Neural progenitor cell (in vitro differentiated cells): ENCODE data around the gene BSN. TPM values are rescaled to one million over a fixed set of nuclear protein-coding genes. Genes with fewer than 3 reads are reported as not detected.

ENCODE experiments used
- DNase-seq: peaks from one replicate; pipeline ENCODE4 v3.0.0-alpha.2; 2016; ENCODE audit warnings: low spot score
- H2AFZ ChIP-seq: fragments of 200-600 bp; sonication (generic); replicated peaks from 2 replicates; pipeline ENCODE4 v1.6.1; 2016; ENCODE audit warnings: antibody characterized with exemption
- H3F3A ChIP-seq: fragments of 200-600 bp; sonication (generic); 2 replicates; pipeline ENCODE4 v1.6.1; 2016; ENCODE audit warnings: antibody characterized with exemption, low read depth
- H3K27ac ChIP-seq: fragments of 200-600 bp; sonication (generic); 2 replicates; pipeline ENCODE4 v1.5.1; 2016; ENCODE audit warnings: mild to moderate bottlenecking
- H3K27me3 ChIP-seq: fragments of 200-600 bp; sonication (generic); 2 replicates; pipeline ENCODE4 v1.6.1; 2016; ENCODE audit warnings: mild to moderate bottlenecking, moderate library complexity
- H3K36me3 ChIP-seq: fragments of 200-600 bp; sonication (generic); 2 replicates; pipeline ENCODE4 v1.5.1; 2016
- H3K4me1 ChIP-seq: fragments of 200-600 bp; sonication (generic); 2 replicates; pipeline ENCODE4 v1.6.1; 2016; ENCODE audit warnings: mixed run types
- H3K4me2 ChIP-seq: fragments of 200-600 bp; sonication (generic); 2 replicates; pipeline ENCODE4 v1.6.1; 2016
- H3K4me3 ChIP-seq: fragments of 200-600 bp; sonication (generic); 2 replicates; pipeline ENCODE4 v1.5.1; 2016
- H3K79me2 ChIP-seq: fragments of 200-600 bp; sonication (generic); 2 replicates; pipeline ENCODE4 v1.6.1; 2016; ENCODE audit warnings: low read depth
- H3K9ac ChIP-seq: fragments of 200-600 bp; sonication (generic); 2 replicates; pipeline ENCODE4 v1.6.1; 2016
- H3K9me3 ChIP-seq: fragments of 200-600 bp; sonication (generic); 2 replicates; pipeline ENCODE4 v1.5.1; 2016; ENCODE audit warnings: low read depth
- H4K20me1 ChIP-seq: fragments of 200-600 bp; sonication (generic); 2 replicates; pipeline ENCODE4 v1.6.1; 2016; ENCODE audit warnings: low read depth
- H3K27ac Mint-ChIP-seq: 3 replicates; pipeline ENCODE4 v1.8.0; 2021; ENCODE audit warnings: mixed read lengths
- H3K27me3 Mint-ChIP-seq: 2 replicates; pipeline ENCODE4 v1.8.0; 2022; ENCODE audit warnings: low read depth, mild to moderate bottlenecking, inconsistent platforms, moderate library complexity, mixed read lengths; ENCODE audit not compliant: insufficient read depth
- H3K36me3 Mint-ChIP-seq: 3 replicates; pipeline ENCODE4 v1.8.0; 2021; ENCODE audit warnings: mixed read lengths
- H3K4me1 Mint-ChIP-seq: 3 replicates; pipeline ENCODE4 v1.8.0; 2021; ENCODE audit warnings: mixed read lengths
- H3K4me3 Mint-ChIP-seq: 3 replicates; pipeline ENCODE4 v1.8.0; 2021; ENCODE audit warnings: mild to moderate bottlenecking, moderate library complexity, mixed read lengths
- H3K9me3 Mint-ChIP-seq: 3 replicates; pipeline ENCODE4 v1.8.0; 2020; ENCODE audit warnings: mixed read lengths
- EZH2 ChIP-seq: fragments of 200-600 bp; sonication (generic); IDR thresholded peaks from 2 replicates; pipeline ENCODE4 v1.6.1; 2017; ENCODE audit warnings: antibody characterized with exemption, mild to moderate bottlenecking, moderate library complexity
- EZH2phosphoT487 ChIP-seq: fragments of 200-600 bp; sonication (generic); IDR thresholded peaks from 2 replicates; pipeline ENCODE4 v1.6.1; 2017; ENCODE audit warnings: antibody characterized with exemption
- total RNA-seq: library from RNA; depleted of rRNA; stranded (reverse); fragments of >200 nt; gene quantifications from 2 replicates; pipeline ENCODE4 v1.2.3, GENCODE V29; 2015; ENCODE audit warnings: low replicate concordance
- TF ChIP-seq, protein P1 (sequence below): fragments of 200-600 bp; sonication (generic); IDR thresholded peaks from 2 replicates; pipeline ENCODE4 v1.5.1; 2017; ENCODE audit warnings: antibody characterized with exemption, mild to moderate bottlenecking

BSN gene
- total RNA-seq, 1 donor from 2014 or later, result 0.17 TPM

DNA sequence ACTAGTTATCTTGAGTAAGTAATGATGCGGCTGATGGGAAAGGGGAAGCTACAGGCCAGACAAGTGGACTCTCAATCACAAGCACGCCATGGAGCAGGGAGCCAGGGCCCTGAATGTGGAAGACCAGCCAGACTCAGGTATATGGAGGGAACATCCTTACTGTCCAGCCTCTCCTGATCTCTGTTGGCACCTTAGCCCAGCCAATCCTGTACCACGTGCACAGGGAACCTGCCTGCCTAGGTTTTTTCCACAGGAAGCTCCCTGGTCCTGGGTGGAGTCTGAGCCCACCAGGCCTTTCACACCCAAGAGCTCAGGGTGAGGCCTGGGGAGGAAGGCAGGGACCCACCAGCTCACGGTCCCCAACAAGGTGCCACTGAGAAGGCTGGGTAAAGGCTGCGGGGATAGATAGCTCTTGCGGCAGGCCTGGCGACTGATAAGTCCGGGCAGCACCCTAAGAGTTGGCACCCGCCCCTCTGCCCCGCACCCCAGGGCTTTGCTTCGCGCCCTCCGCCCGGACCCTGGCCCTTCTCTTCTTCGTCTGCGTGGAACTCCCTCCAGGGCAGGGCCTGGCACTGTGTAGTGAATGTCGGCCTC is 118.9 kb downstream of the BSN start:
- Mint-ChIP-seq H3K27me3 (peaks cover 2% of the 10 kb centered on the region), H3K4me1 (peaks cover 25% of the 10 kb centered on the region), H3K4me3 (peak overlapping the region; percentile 95), H3K9me3 (no peaks in the 10 kb centered on the region), H3K36me3 (peaks cover 2% of the 10 kb centered on the region), H3K27ac (peak overlapping the region; percentile 96)
- TF ChIP-seq EZH2 (no peak), EZH2phosphoT487 (no peak)
- TF ChIP-seq, protein P1, sequence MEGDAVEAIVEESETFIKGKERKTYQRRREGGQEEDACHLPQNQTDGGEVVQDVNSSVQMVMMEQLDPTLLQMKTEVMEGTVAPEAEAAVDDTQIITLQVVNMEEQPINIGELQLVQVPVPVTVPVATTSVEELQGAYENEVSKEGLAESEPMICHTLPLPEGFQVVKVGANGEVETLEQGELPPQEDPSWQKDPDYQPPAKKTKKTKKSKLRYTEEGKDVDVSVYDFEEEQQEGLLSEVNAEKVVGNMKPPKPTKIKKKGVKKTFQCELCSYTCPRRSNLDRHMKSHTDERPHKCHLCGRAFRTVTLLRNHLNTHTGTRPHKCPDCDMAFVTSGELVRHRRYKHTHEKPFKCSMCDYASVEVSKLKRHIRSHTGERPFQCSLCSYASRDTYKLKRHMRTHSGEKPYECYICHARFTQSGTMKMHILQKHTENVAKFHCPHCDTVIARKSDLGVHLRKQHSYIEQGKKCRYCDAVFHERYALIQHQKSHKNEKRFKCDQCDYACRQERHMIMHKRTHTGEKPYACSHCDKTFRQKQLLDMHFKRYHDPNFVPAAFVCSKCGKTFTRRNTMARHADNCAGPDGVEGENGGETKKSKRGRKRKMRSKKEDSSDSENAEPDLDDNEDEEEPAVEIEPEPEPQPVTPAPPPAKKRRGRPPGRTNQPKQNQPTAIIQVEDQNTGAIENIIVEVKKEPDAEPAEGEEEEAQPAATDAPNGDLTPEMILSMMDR, result no peak
- Histone ChIP-seq H3K4me1 (peaks cover 8% of the 10 kb centered on the region), H4K20me1 (peaks cover 21% of the 10 kb centered on the region), H3F3A (peaks cover 17% of the 10 kb centered on the region), H3K79me2 (peaks cover 24% of the 10 kb centered on the region), H3K27me3 (no peaks in the 10 kb centered on the region), H3K27ac (no peak overlapping the region), H3K9ac (no peak overlapping the region), H2AFZ (peak overlapping the region; percentile 54), H3K4me3 (peak overlapping the region; percentile 81), H3K36me3 (no peaks in the 10 kb centered on the region), H3K9me3 (no peaks in the 10 kb centered on the region), H3K4me2 (peak overlapping the region; percentile 94)
- peak; percentile 30 for DNase-seq

GRCh38 chr3:49673715-49674496 is 119.6 kb downstream of the BSN start, which contains the start of gene APEH:
Gene APEH (plus strand): TSS chr3:49674351. CDS start chr3:49674402, 51 bp downstream.
- Histone ChIP-seq H3K9ac (peak within 1 kb of the TSS; percentile 46), H3K27ac (peak within 1 kb of the TSS; percentile 83), H3K79me2 (peaks cover 24% of the 10 kb centered on the region), H2AFZ (peak within 1 kb of the TSS; percentile 54), H3K4me3 (peak within 1 kb of the TSS; percentile 81), H3F3A (peaks cover 17% of the 10 kb centered on the region), H3K27me3 (no peaks in the 10 kb centered on the region), H3K4me2 (peak within 1 kb of the TSS; percentile 94), H3K9me3 (no peaks in the 10 kb centered on the region), H4K20me1 (peaks cover 21% of the 10 kb centered on the region), H3K36me3 (no peaks in the 10 kb centered on the region), H3K4me1 (peaks cover 8% of the 10 kb centered on the region)
- TF ChIP-seq EZH2, result no peak
- TF ChIP-seq EZH2phosphoT487, result no peak
- TF ChIP-seq, protein P1, result no peak
- Mint-ChIP-seq H3K36me3 (peaks cover 3% of the 10 kb centered on the region), H3K4me3 (peak within 1 kb of the TSS; percentile 95), H3K27me3 (peaks cover 2% of the 10 kb centered on the region), H3K9me3 (no peaks in the 10 kb centered on the region), H3K4me1 (peaks cover 21% of the 10 kb centered on the region), H3K27ac (peak within 1 kb of the TSS; percentile 96)
- peak; percentile 99 for DNase-seq

DNA sequence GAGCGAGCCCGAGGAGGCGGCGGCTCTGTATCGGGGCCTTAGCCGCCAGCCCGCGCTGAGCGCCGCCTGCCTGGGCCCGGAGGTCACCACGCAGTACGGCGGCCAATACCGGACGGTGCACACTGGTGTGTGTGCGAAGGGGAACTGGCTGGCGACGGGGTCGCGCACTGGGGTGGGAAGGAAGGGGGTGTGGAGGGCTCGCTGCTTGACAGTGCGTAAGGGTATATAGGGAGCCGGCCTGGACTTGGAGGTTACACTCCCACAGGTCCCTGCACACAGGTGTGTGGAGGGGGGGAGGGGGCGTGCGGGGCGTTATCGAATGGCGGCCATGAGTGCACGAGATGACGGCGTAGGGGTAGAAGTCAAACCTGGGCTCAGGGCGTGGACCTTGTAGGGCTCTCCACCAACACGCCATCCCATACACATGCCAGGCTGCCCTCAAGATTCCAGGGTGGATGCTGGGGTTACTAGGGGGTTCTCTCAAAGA is 120.3 kb downstream of the BSN start:
- no peak for TF ChIP-seq EZH2phosphoT487
- TF ChIP-seq, protein P1, result no peak
- TF ChIP-seq EZH2, result no peak
- H3K4me3 Mint-ChIP-seq, result peak overlapping the region; percentile 95
- peaks cover 3% of the 10 kb centered on the region for H3K36me3 Mint-ChIP-seq
- H3K4me1 ChIP-seq, result peaks cover 8% of the 10 kb centered on the region
- peaks cover 21% of the 10 kb centered on the region for H4K20me1 ChIP-seq
- no peaks in the 10 kb centered on the region for H3K9me3 ChIP-seq
- H3K9me3 Mint-ChIP-seq, result no peaks in the 10 kb centered on the region
- peaks cover 17% of the 10 kb centered on the region for H3F3A ChIP-seq
- DNase-seq, result no peak
- H3K4me1 Mint-ChIP-seq, result peaks cover 19% of the 10 kb centered on the region
- H3K4me3 ChIP-seq, result peak overlapping the region; percentile 81
- no peak overlapping the region for H3K27ac Mint-ChIP-seq
- peak overlapping the region; percentile 46 for H3K9ac ChIP-seq
- no peaks in the 10 kb centered on the region for H3K36me3 ChIP-seq
- peak overlapping the region; percentile 94 for H3K4me2 ChIP-seq
- peaks cover 24% of the 10 kb centered on the region for H3K79me2 ChIP-seq
- no peak overlapping the region for H2AFZ ChIP-seq
- H3K27me3 ChIP-seq, result no peaks in the 10 kb centered on the region
- H3K27ac ChIP-seq, result no peak overlapping the region
- H3K27me3 Mint-ChIP-seq, result peaks cover 2% of the 10 kb centered on the region
